Neuron (in vitro differentiated cells): Measurements from ENCODE around the gene GALNT6.

ENCODE experiments used
- H2AFZ ChIP-seq: one replicate; pipeline ENCODE4 v1.6.1; 2013; ENCODE audit warnings: low read depth, mild to moderate bottlenecking, inconsistent platforms, low read length, moderate library complexity
- H3K27me3 ChIP-seq: one replicate; pipeline ENCODE4 v1.6.1; 2013; ENCODE audit warnings: low read length; ENCODE audit not compliant: insufficient read depth
- H3K36me3 ChIP-seq: one replicate; pipeline ENCODE4 v1.6.1; 2013; ENCODE audit warnings: low read length; ENCODE audit not compliant: insufficient read depth
- H3K4me1 ChIP-seq: one replicate; pipeline ENCODE4 v1.6.1; 2013; ENCODE audit warnings: low read length; ENCODE audit not compliant: insufficient read depth
- H3K4me3 ChIP-seq: 2 replicates; pipeline ENCODE4 v1.5.1; 2013; ENCODE audit warnings: mild to moderate bottlenecking, low read length, moderate library complexity
- H3K9me3 ChIP-seq: one replicate; pipeline ENCODE4 v1.6.1; 2013; ENCODE audit warnings: low read length

GALNT6 gene

GRCh38 chr12:51401486-51401885, 10.3 kb upstream of the GALNT6 start:
- Histone ChIP-seq H3K4me3 (no peak overlapping the region), H3K9me3 (no peaks in the 10 kb centered on the region), H3K27me3 (peaks cover 23% of the 10 kb centered on the region), H3K4me1 (no peaks in the 10 kb centered on the region), H2AFZ (no peak overlapping the region), H3K36me3 (no peaks in the 10 kb centered on the region)

GRCh38 chr12:51401020-51401419, 9.8 kb upstream of the GALNT6 start:
- H3K4me3 ChIP-seq, result no peak overlapping the region
- no peaks in the 10 kb centered on the region for H3K36me3 ChIP-seq
- no peaks in the 10 kb centered on the region for H3K4me1 ChIP-seq
- peaks cover 20% of the 10 kb centered on the region for H3K27me3 ChIP-seq
- no peak overlapping the region for H2AFZ ChIP-seq
- no peaks in the 10 kb centered on the region for H3K9me3 ChIP-seq

GRCh38 chr12:51399891-51400290, 8.7 kb upstream of the GALNT6 start:
- no peaks in the 10 kb centered on the region for H3K4me1 ChIP-seq
- H3K9me3 ChIP-seq, result no peaks in the 10 kb centered on the region
- H3K36me3 ChIP-seq, result no peaks in the 10 kb centered on the region
- H3K27me3 ChIP-seq, result peaks cover 30% of the 10 kb centered on the region
- H2AFZ ChIP-seq, result no peak overlapping the region
- no peak overlapping the region for H3K4me3 ChIP-seq

GRCh38 chr12:51397670-51398069, 6.5 kb upstream of the GALNT6 start:
- H3K4me1 ChIP-seq, result no peaks in the 10 kb centered on the region
- peaks cover 4% of the 10 kb centered on the region for H3K9me3 ChIP-seq
- H3K27me3 ChIP-seq, result peaks cover 43% of the 10 kb centered on the region
- no peak overlapping the region for H3K4me3 ChIP-seq
- no peak overlapping the region for H2AFZ ChIP-seq
- no peaks in the 10 kb centered on the region for H3K36me3 ChIP-seq

- Histone ChIP-seq H2AFZ (no peak overlapping the region), H3K36me3 (no peaks in the 10 kb centered on the region), H3K4me1 (peaks cover 2% of the 10 kb centered on the region), H3K27me3 (peaks cover 56% of the 10 kb centered on the region), H3K9me3 (peaks cover 4% of the 10 kb centered on the region), H3K4me3 (no peak overlapping the region)
These were observed 4.4 kb upstream of the GALNT6 start for GRCh38 chr12:51395283-51396230.

- H3K27me3 ChIP-seq, result peaks cover 68% of the 10 kb centered on the region
- no peak overlapping the region for H3K4me3 ChIP-seq
- H3K36me3 ChIP-seq, result no peaks in the 10 kb centered on the region
- no peak overlapping the region for H2AFZ ChIP-seq
- peaks cover 2% of the 10 kb centered on the region for H3K4me1 ChIP-seq
- H3K9me3 ChIP-seq, result peaks cover 4% of the 10 kb centered on the region
These were observed 2.7 kb upstream of the GALNT6 start for GRCh38 chr12:51393676-51394545.

GRCh38 chr12:51392556-51393237, 1.5 kb upstream of the GALNT6 start:
- Histone ChIP-seq H2AFZ (no peak overlapping the region), H3K27me3 (peaks cover 80% of the 10 kb centered on the region), H3K4me3 (no peak overlapping the region), H3K36me3 (no peaks in the 10 kb centered on the region), H3K4me1 (peaks cover 4% of the 10 kb centered on the region), H3K9me3 (peaks cover 4% of the 10 kb centered on the region)

- Histone ChIP-seq H3K36me3 (no peaks in the 10 kb centered on the region), H2AFZ (no peak overlapping the region), H3K4me3 (no peak overlapping the region), H3K9me3 (peaks cover 4% of the 10 kb centered on the region), H3K4me1 (peaks cover 4% of the 10 kb centered on the region), H3K27me3 (peaks cover 89% of the 10 kb centered on the region)
These were observed 319 bp downstream of the GALNT6 start for GRCh38 chr12:51390891-51391282.

GRCh38 chr12:51390457-51390856, 749 bp downstream of the GALNT6 start:
- peaks cover 4% of the 10 kb centered on the region for H3K9me3 ChIP-seq
- H3K27me3 ChIP-seq, result peaks cover 89% of the 10 kb centered on the region
- no peak overlapping the region for H3K4me3 ChIP-seq
- no peak overlapping the region for H2AFZ ChIP-seq
- no peaks in the 10 kb centered on the region for H3K36me3 ChIP-seq
- peaks cover 4% of the 10 kb centered on the region for H3K4me1 ChIP-seq

- Histone ChIP-seq H3K9me3 (peaks cover 4% of the 10 kb centered on the region), H3K27me3 (peaks cover 80% of the 10 kb centered on the region), H3K36me3 (no peaks in the 10 kb centered on the region), H3K4me3 (no peak overlapping the region), H3K4me1 (peaks cover 4% of the 10 kb centered on the region), H2AFZ (no peak overlapping the region)
These were observed 1.8 kb downstream of the GALNT6 start for GRCh38 chr12:51389302-51389999.

- no peak overlapping the region for H2AFZ ChIP-seq
- H3K4me1 ChIP-seq, result peaks cover 6% of the 10 kb centered on the region
- H3K27me3 ChIP-seq, result peaks cover 75% of the 10 kb centered on the region
- H3K36me3 ChIP-seq, result no peaks in the 10 kb centered on the region
- peaks cover 4% of the 10 kb centered on the region for H3K9me3 ChIP-seq
- no peak overlapping the region for H3K4me3 ChIP-seq
These were observed 2.4 kb downstream of the GALNT6 start for GRCh38 chr12:51388846-51389245.

GRCh38 chr12:51388069-51388799, 3.0 kb downstream of the GALNT6 start:
- Histone ChIP-seq H3K4me3 (no peak overlapping the region), H2AFZ (no peak overlapping the region), H3K27me3 (peaks cover 73% of the 10 kb centered on the region), H3K9me3 (no peaks in the 10 kb centered on the region), H3K36me3 (no peaks in the 10 kb centered on the region), H3K4me1 (peaks cover 11% of the 10 kb centered on the region)
